ENCODE measurements around the gene CD34. TPM values are rescaled to one million over a fixed set of nuclear protein-coding genes. Genes with fewer than 3 reads are reported as not detected.
A peak's percentile ranks its signal among the peaks of the same experiment; 100 is the strongest.

Gene CD34
- polyA plus RNA-seq, 3 donors from 2014 or later, result not detected

GRCh38 chr1:207835958-207836357, 75.0 kb downstream of the CD34 start:
- peaks cover 0 to 2% (median 2%) of the 10 kb centered on the region in 3 donors for H3K27me3 Mint-ChIP-seq (ENCODE audit: low read depth in 3 of 3)
- H3K36me3 Mint-ChIP-seq, result peaks cover 0 to 3% (median 0%) of the 10 kb centered on the region in 3 donors
- no peak overlapping the region for H3K4me3 Mint-ChIP-seq
- DNase-seq, result no peak
- peaks cover 86 to 96% of the 10 kb centered on the region in 2 donors for H3K4me1 Mint-ChIP-seq
- peak overlapping the region in 2 of 6 donors; percentile 47 to 68 for H3K27ac Mint-ChIP-seq
- H3K9me3 Mint-ChIP-seq, result no peaks in the 10 kb centered on the region

GRCh38 chr1:207833956-207834660, 76.8 kb downstream of the CD34 start:
- no peak for DNase-seq
- H3K9me3 Mint-ChIP-seq, result no peaks in the 10 kb centered on the region
- no peak overlapping the region for H3K4me3 Mint-ChIP-seq

GRCh38 chr1:207833381-207833780, 77.5 kb downstream of the CD34 start:
- H3K36me3 Mint-ChIP-seq, result peaks cover 0 to 3% (median 0%) of the 10 kb centered on the region in 3 donors
- no peaks in the 10 kb centered on the region for H3K9me3 Mint-ChIP-seq
- no peak overlapping the region for H3K4me3 Mint-ChIP-seq
- peaks cover 0 to 2% (median 2%) of the 10 kb centered on the region in 3 donors for H3K27me3 Mint-ChIP-seq (ENCODE audit: low read depth in 3 of 3)
- H3K4me1 Mint-ChIP-seq, result peaks cover 84 to 96% of the 10 kb centered on the region in 2 donors
- peak overlapping the region; percentile 36 to 91 (median 77) for H3K27ac Mint-ChIP-seq
- DNase-seq, result no peak

More at GRCh38 chr1:207833956-207834660, 76.8 kb downstream of the CD34 start:
- H3K36me3 Mint-ChIP-seq, result peaks cover 0 to 3% (median 0%) of the 10 kb centered on the region in 3 donors
- H3K27ac Mint-ChIP-seq, result peak overlapping the region; percentile 63 to 89 (median 77)
- H3K4me1 Mint-ChIP-seq, result peaks cover 86 to 96% of the 10 kb centered on the region in 2 donors
- H3K27me3 Mint-ChIP-seq (ENCODE audit: low read depth in 3 of 3), result peaks cover 0 to 2% (median 2%) of the 10 kb centered on the region in 3 donors

GRCh38 chr1:207832796-207833195, 78.1 kb downstream of the CD34 start:
- Mint-ChIP-seq H3K27me3 (ENCODE audit: low read depth in 3 of 3) (peaks cover 0 to 3% (median 2%) of the 10 kb centered on the region in 3 donors), H3K4me3 (no peak overlapping the region), H3K4me1 (peaks cover 84 to 96% of the 10 kb centered on the region in 2 donors), H3K36me3 (peaks cover 0 to under 1% (median 0%) of the 10 kb centered on the region in 3 donors), H3K9me3 (no peaks in the 10 kb centered on the region), H3K27ac (peak overlapping the region; percentile 12 to 97 (median 90))
- no peak for DNase-seq

- peak overlapping the region in 3 of 5 donors; percentile 26 to 48 (median 46) for H3K4me3 Mint-ChIP-seq
- DNase-seq, result peak in 2 of 3 donors; percentile 21 to 26
- no peaks in the 10 kb centered on the region for H3K9me3 Mint-ChIP-seq
- H3K27ac Mint-ChIP-seq, result peak overlapping the region; percentile 89 to 97 (median 90)
- H3K36me3 Mint-ChIP-seq, result no peaks in the 10 kb centered on the region
- peaks cover 82 to 96% of the 10 kb centered on the region in 2 donors for H3K4me1 Mint-ChIP-seq
- peaks cover 0 to 3% (median 2%) of the 10 kb centered on the region in 3 donors for H3K27me3 Mint-ChIP-seq (ENCODE audit: low read depth in 3 of 3)
These were observed 79.2 kb downstream of the CD34 start for GRCh38 chr1:207831517-207832327.

Other genes with a start within 250 kb of the CD34 start
- gene CD46, start 159.1 kb downstream of the CD34 start, polyA plus RNA-seq, result 10 to 100 TPM; 78.9 to 92.3 (median 86.7) TPM